Right lobe of liver (tissue), 6 donors: ENCODE measurements around the gene FAT3. TPM values are rescaled to one million over a fixed set of nuclear protein-coding genes. Genes with fewer than 3 reads are reported as not detected.

Experiments used
- ATAC-seq, 4 donors: fragments of 200-7000 bp; cut with Tn5 transposase; one replicate each; pipeline ENCODE4 v1.9.1; 2020; ENCODE audit warnings: mild to moderate bottlenecking in 4 of 4, moderate library complexity in 4 of 4
- DNase-seq, 3 donors: peaks; one replicate each; pipeline ENCODE4 v3.0.0-alpha.2; 2020
- H3K27ac ChIP-seq, 3 donors: fragments of 200-600 bp; one replicate each; pipeline ENCODE4 v1.8.0; 2022
- H3K27me3 ChIP-seq, 2 donors: fragments of 200-600 bp; one replicate each; pipeline ENCODE4 v1.8.0; 2022
- H3K36me3 ChIP-seq, 4 donors: fragments of 200-600 bp; sonication (generic) in 1 of 4; one replicate each; pipeline versions ENCODE4 v1.5.1 to v1.8.0; 2017 to 2022; ENCODE audit warnings: control low read depth in 1 of 4
- H3K4me1 ChIP-seq, 4 donors: fragments of 200-600 bp; sonication (generic) in 1 of 4; one replicate each; pipeline versions ENCODE4 v1.5.1 to v1.8.0; 2017 to 2022; ENCODE audit warnings: control low read depth in 1 of 4
- H3K4me3 ChIP-seq, 3 donors: fragments of 200-600 bp; one replicate each; pipeline ENCODE4 v1.8.0; 2022
- H3K9me3 ChIP-seq, 4 donors: fragments of 200-600 bp; sonication (generic) in 1 of 4; one replicate each; pipeline versions ENCODE4 v1.5.1 to v1.8.0; 2017 to 2022; ENCODE audit warnings: control low read depth in 1 of 4
- CTCF ChIP-seq, 4 donors: fragments of 200-600 bp in 3 of 4; fragments of 450-650 bp in 1 of 4; IDR thresholded peaks; one replicate each; pipeline versions ENCODE4 v1.5.1 to v1.8.0; 2016 to 2022; ENCODE audit warnings: antibody characterized with exemption in 4 of 4, mild to moderate bottlenecking in 2 of 4
- POLR2A ChIP-seq: fragments of 450-650 bp; IDR thresholded peaks from one replicate; pipeline ENCODE4 v1.6.1; 2017; ENCODE audit warnings: antibody characterized with exemption, mild to moderate bottlenecking
- WGBS: methylation state at CpG from one replicate; pipeline ENCODE4 v1.1.6; 2018; ENCODE audit warnings: low coverage, low lambda C conversion rate; ENCODE audit not compliant: insufficient coverage; ENCODE audit errors: missing lambda C conversion rate; 5-methylcytosine and 5-hydroxymethylcytosine counted together
- intact Hi-C, 2 donors: fragments of 100-400 bp; cut with DNase I; formaldehyde crosslinking; loops; one replicate each; pipeline versions ENCODE4 v1.11.2 to v1.14.1; 2022
- total RNA-seq, 6 experiments: library from RNA; depleted of rRNA in 2 of 6; stranded (reverse); fragments of >200 nt in 2 of 6; fragmentation: NEBNext Ultra II Directional in 3 of 6; extraction: Animal tissue kit (Norgen Biotek cat#: 25700) in 3 of 6; gene quantifications; one replicate each; pipeline versions ENCODE4 v1.1.0 to v1.2.4, GENCODE V29; 2016 to 2023
- donor health status: DM: no; HTN: yes; CAD: no.
- donor health status: DM: no; HTN: no; CAD: no.
- donor health status: DM: no; HTN: no; CAD: no.
- donor health status: DM: no; HTN: yes; CAD: no.
- donor health status: DM: no; HTN: yes; CAD: no.

Gene FAT3
- total RNA-seq, 6 experiments from 2014 or later = 0.04 to 0.42 (median 0.12) TPM

DNA sequence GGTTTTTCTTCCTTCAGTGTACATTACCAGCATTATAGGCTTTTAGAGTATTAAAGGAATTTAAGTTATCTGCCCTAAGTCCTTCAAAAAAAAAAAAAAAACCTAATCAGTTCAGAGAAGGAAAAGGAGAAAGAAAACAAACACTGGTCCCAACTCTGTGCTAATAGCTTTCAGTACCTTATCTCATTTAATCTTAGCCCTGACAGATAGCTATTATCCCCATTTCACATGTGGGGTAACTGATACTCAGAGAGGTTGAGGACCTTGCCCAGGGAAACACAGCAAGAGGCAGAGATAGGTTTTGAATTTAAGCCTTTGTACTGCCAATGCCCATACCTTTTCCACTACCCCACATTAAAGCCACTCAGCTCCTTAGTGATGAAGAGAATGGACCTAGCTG lies 43.4 kb downstream of the FAT3 start:
- ATAC-seq = no peak
- Histone ChIP-seq H3K9me3 (no peaks in the 10 kb centered on the region), H3K4me1 (peaks cover 0 to 10% (median 0%) of the 10 kb centered on the region in 4 donors), H3K27me3 (no peaks in the 10 kb centered on the region), H3K36me3 (no peaks in the 10 kb centered on the region), H3K27ac (no peak overlapping the region), H3K4me3 (no peak overlapping the region)
- DNase-seq = no peak
- intact Hi-C loops = no loop called here
- no peak for TF ChIP-seq CTCF (IDR thresholded peaks at IDR 0.05)

- Histone ChIP-seq H3K36me3 (no peaks in the 10 kb centered on the region), H3K27ac (no peak overlapping the region), H3K27me3 (no peaks in the 10 kb centered on the region), H3K4me1 (peaks cover 0 to 10% (median 0%) of the 10 kb centered on the region in 4 donors), H3K9me3 (no peaks in the 10 kb centered on the region), H3K4me3 (no peak overlapping the region)
- no peak for ATAC-seq
- WGBS = 79% methylated on average over 1 of the region's 1 CpG
- TF ChIP-seq POLR2A (no peak), CTCF (IDR thresholded peaks at IDR 0.05) (no peak)
- no peak for DNase-seq
- intact Hi-C loops = no loop called here
These were observed 43.9 kb downstream of the FAT3 start for GRCh38 chr11:92268546-92268945.

DNA sequence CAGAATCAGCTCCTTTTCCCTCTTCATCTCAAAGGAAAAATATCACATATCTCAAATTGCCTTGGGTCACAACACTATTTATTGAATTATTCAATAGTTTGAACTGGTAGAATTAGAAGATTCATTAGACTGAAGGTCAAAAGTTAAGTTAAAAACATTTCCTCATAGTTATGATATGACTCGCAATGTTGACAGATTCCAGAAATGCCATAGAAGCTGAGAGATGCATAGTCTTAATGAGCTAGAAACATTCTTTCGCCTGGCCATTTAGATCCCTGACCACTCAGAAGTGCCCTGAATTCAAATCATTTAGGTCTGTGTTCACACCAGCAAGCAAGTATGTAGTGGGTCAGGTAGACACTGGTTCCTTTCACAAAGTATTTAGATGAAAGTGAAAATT lies 44.4 kb downstream of the FAT3 start:
- no peak for DNase-seq
- TF ChIP-seq POLR2A (no peak), CTCF (IDR thresholded peaks at IDR 0.05) (no peak)

GRCh38 chr11:92269841-92270240 lies 45.2 kb downstream of the FAT3 start:
- TF ChIP-seq POLR2A (no peak), CTCF (IDR thresholded peaks at IDR 0.05) (no peak)
- intact Hi-C loops = no loop called here

More for the DNA sequence above, 44.4 kb downstream of the FAT3 start:
- Histone ChIP-seq H3K4me1 (peaks cover 0 to 10% (median 0%) of the 10 kb centered on the region in 4 donors), H3K4me3 (no peak overlapping the region), H3K36me3 (no peaks in the 10 kb centered on the region), H3K27ac (no peak overlapping the region), H3K27me3 (no peaks in the 10 kb centered on the region), H3K9me3 (no peaks in the 10 kb centered on the region)
- WGBS = 43% methylated on average over 2 of the region's 2 CpGs
- intact Hi-C loops = no loop called here
- no peak for ATAC-seq

DNA sequence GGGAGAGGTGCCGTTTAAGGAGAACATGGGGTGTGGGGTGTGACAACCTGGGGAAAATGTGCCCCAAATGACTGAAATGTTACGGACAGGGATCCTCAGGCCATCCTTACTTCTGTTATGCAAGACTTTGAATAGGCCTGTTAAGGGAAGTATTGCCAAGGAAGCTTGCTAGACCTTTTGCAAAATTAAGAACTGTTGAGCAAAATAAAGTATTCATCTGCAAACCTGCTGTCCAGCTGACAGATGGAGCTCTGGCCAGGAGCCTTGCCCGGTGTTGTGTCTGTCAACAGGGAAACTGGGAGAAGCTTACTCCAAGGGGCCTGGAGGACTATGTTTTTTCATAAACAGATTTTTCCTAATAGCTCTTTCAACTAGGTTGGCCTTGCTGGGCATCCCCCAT lies 48.0 kb downstream of the FAT3 start:
- Histone ChIP-seq H3K4me3 (no peak overlapping the region), H3K4me1 (no peaks in the 10 kb centered on the region), H3K27ac (no peak overlapping the region), H3K9me3 (no peaks in the 10 kb centered on the region), H3K36me3 (no peaks in the 10 kb centered on the region), H3K27me3 (no peaks in the 10 kb centered on the region)
- TF ChIP-seq CTCF (IDR thresholded peaks at IDR 0.05) (no peak), POLR2A (no peak)
- ATAC-seq = no peak
- intact Hi-C loops = no loop called here
- no peak for DNase-seq
- 78% methylated on average over 3 of the region's 3 CpGs for WGBS

More at GRCh38 chr11:92269841-92270240, 45.2 kb downstream of the FAT3 start:
- WGBS = 72% methylated on average over 2 of the region's 2 CpGs
- H3K36me3 ChIP-seq = no peaks in the 10 kb centered on the region
- H3K27me3 ChIP-seq = no peaks in the 10 kb centered on the region
- H3K4me1 ChIP-seq = peaks cover 0 to 10% (median 0%) of the 10 kb centered on the region in 4 donors
- no peak for ATAC-seq
- no peak for DNase-seq
- H3K9me3 ChIP-seq = no peaks in the 10 kb centered on the region
- no peak overlapping the region for H3K4me3 ChIP-seq
- H3K27ac ChIP-seq = no peak overlapping the region
